B cell (primary cell): ENCODE measurements around the gene JPH3. TPM values are rescaled to one million over a fixed set of nuclear protein-coding genes. Genes with fewer than 3 reads are reported as not detected.

Experiments used
- ATAC-seq: fragments of 200-7000 bp; cut with Tn5 transposase; one replicate; pipeline ENCODE4 v1.10.0; 2021; ENCODE audit warnings: low read depth, mild to moderate bottlenecking, moderate number of reproducible peaks, moderate library complexity
- CTCF ChIA-PET: fragments of 350-600 bp; sonication (Branson Sonifier 250); formaldehyde crosslinking; loops from one replicate; lab custom pipeline; 2021; ENCODE audit warnings: antibody characterized with exemption, inconsistent platforms; lab: Charles Lee
- POLR2A ChIA-PET: fragments of 350-600 bp; sonication (Branson Sonifier 250); formaldehyde crosslinking; loops from one replicate; lab custom pipeline; 2021; ENCODE audit warnings: antibody characterized with exemption; lab: Charles Lee
- DNase-seq: peaks from one replicate; pipeline ENCODE4 v3.0.0; 2013
- H2AFZ ChIP-seq: 2 replicates; pipeline ENCODE4 v1.6.1; 2012; ENCODE audit warnings: mild to moderate bottlenecking, low read depth, low read length; ENCODE audit not compliant: insufficient read depth, poor library complexity, severe bottlenecking
- H3K27ac ChIP-seq, 2 donors: 1 replicate in 1 of 2; 2 replicates in 1 of 2; pipeline ENCODE4 v1.5.1; 2012 to 2013; ENCODE audit warnings: low read length in 2 of 2, mild to moderate bottlenecking in 2 of 2, moderate library complexity in 1 of 2
- H3K27me3 ChIP-seq, 4 experiments: fragments of 200-600 bp in 1 of 4; sonication (generic) in 1 of 4; replicated peaks in 1 of 4; 1 replicate in 2 of 4; 2 replicates in 2 of 4; pipeline versions ENCODE4 v1.6.1 to v1.7.0; 2013 to 2016; ENCODE audit warnings: low read length in 3 of 4, mild to moderate bottlenecking in 2 of 4, mixed read lengths in 1 of 4, moderate library complexity in 1 of 4; ENCODE audit not compliant: insufficient read depth in 4 of 4, control insufficient read depth in 3 of 4; ENCODE audit errors: control extremely low read depth in 1 of 4
- H3K36me3 ChIP-seq, 2 experiments: replicated peaks in 1 of 2; 1 replicate in 1 of 2; 2 replicates in 1 of 2; pipeline versions ENCODE4 v1.6.1 to v1.7.1; 2013; ENCODE audit warnings: low read length in 1 of 2; ENCODE audit not compliant: insufficient read depth in 2 of 2, control insufficient read depth in 1 of 2; ENCODE audit errors: control extremely low read depth in 1 of 2, extremely low read depth in 1 of 2
- H3K4me1 ChIP-seq, 2 donors: fragments of 200-600 bp in 1 of 2; sonication (generic) in 1 of 2; 1 replicate in 1 of 2; 2 replicates in 1 of 2; pipeline versions ENCODE4 v1.5.1 to v1.6.1; 2013 to 2017; ENCODE audit warnings: low read length in 2 of 2; ENCODE audit not compliant: control insufficient read depth in 2 of 2, insufficient read depth in 2 of 2
- H3K4me2 ChIP-seq: replicated peaks from 2 replicates; pipeline ENCODE3; 2012; ENCODE audit warnings: mild to moderate bottlenecking, low read depth, low read length; ENCODE audit not compliant: poor library complexity, severe bottlenecking
- H3K4me3 ChIP-seq, 5 experiments: fragments of 200-600 bp in 1 of 5; sonication (generic) in 1 of 5; 1 replicate in 3 of 5; 2 replicates in 2 of 5; pipeline versions ENCODE4 v1.5.1 to v1.7.0; 2011 to 2016; ENCODE audit warnings: low read length in 4 of 5, mild to moderate bottlenecking in 4 of 5, low read depth in 2 of 5, control low read depth in 1 of 5, moderate library complexity in 1 of 5; ENCODE audit not compliant: insufficient read depth in 1 of 5; ENCODE audit errors: control extremely low read depth in 1 of 5, extremely low read depth in 1 of 5
- H3K79me2 ChIP-seq: fragments of 200-600 bp; sonication (generic); one replicate; pipeline ENCODE4 v1.6.0; 2016; ENCODE audit warnings: low read length; ENCODE audit not compliant: control insufficient read depth, insufficient read depth
- H3K9ac ChIP-seq: fragments of 200-600 bp; sonication (generic); 2 replicates; pipeline ENCODE4 v1.6.1; 2017; ENCODE audit warnings: mild to moderate bottlenecking, low read length, moderate library complexity
- H3K9me3 ChIP-seq, 3 donors: one replicate each; pipeline versions ENCODE4 v1.6.1 to v1.7.1; 2013; ENCODE audit warnings: low read length in 2 of 3; ENCODE audit not compliant: control insufficient read depth in 2 of 3, insufficient read depth in 1 of 3; ENCODE audit errors: control extremely low read depth in 1 of 3
- H4K20me1 ChIP-seq: 2 replicates; pipeline ENCODE4 v1.6.0; 2012; ENCODE audit warnings: mild to moderate bottlenecking, low read length; ENCODE audit not compliant: insufficient read depth, control insufficient read depth, poor library complexity, severe bottlenecking
- H3K27ac Mint-ChIP-seq: one replicate; pipeline ENCODE4 v1.8.0; 2021; ENCODE audit warnings: mixed read lengths
- H3K27me3 Mint-ChIP-seq: one replicate; pipeline ENCODE4 v1.8.0; 2021; ENCODE audit warnings: mixed read lengths
- H3K4me1 Mint-ChIP-seq: one replicate; pipeline ENCODE4 v1.8.0; 2021; ENCODE audit warnings: mixed read lengths
- H3K4me3 Mint-ChIP-seq: one replicate; pipeline ENCODE4 v1.8.0; 2021; ENCODE audit warnings: mixed read lengths
- H3K9me3 Mint-ChIP-seq: one replicate; pipeline ENCODE4 v1.8.0; 2022; ENCODE audit warnings: mixed read lengths; ENCODE audit not compliant: insufficient read depth
- EZH2 ChIP-seq: IDR thresholded peaks from 2 replicates; pipeline ENCODE4 v1.6.1; 2012; ENCODE audit warnings: borderline replicate concordance, low read depth, mild to moderate bottlenecking, moderate library complexity, low read length; ENCODE audit not compliant: insufficient read depth, poor library complexity, severe bottlenecking
- WGBS: methylation state at CpG from one replicate; pipeline ENCODE4 v1.1.5; 2013; ENCODE audit warnings: missing lambda C conversion rate; ENCODE audit not compliant: insufficient coverage; 5-methylcytosine and 5-hydroxymethylcytosine counted together
- intact Hi-C: fragments of 100-400 bp; cut with micrococcal nuclease; formaldehyde crosslinking; loops from one replicate; pipeline ENCODE4 v1.10.0; 2022
- polyA plus RNA-seq: library from polyadenylated mRNA; depleted of rRNA; stranded (reverse); fragments of >200 nt; gene quantifications from 2 replicates; pipeline ENCODE4 v1.2.3, GENCODE V29; 2012
- total RNA-seq, 2 donors: library from RNA; stranded (reverse); fragments of 120-200 nt in 1 of 2; gene quantifications; 1 replicate in 1 of 2; 2 replicates in 1 of 2; pipeline versions ENCODE4 v1.2.3 to v1.2.4, GENCODE V29; 2013 to 2022
- TF ChIP-seq, protein P1 (sequence below): fragments of 200-600 bp; IDR thresholded peaks from one replicate; pipeline ENCODE4 v1.8.0; 2022; ENCODE audit warnings: antibody characterized with exemption, mild to moderate bottlenecking

JPH3 gene
- total and polyA plus RNA-seq, 2 donors (not counting 1 experiment from before 2014, with no cell fraction given), result not detected

DNA sequence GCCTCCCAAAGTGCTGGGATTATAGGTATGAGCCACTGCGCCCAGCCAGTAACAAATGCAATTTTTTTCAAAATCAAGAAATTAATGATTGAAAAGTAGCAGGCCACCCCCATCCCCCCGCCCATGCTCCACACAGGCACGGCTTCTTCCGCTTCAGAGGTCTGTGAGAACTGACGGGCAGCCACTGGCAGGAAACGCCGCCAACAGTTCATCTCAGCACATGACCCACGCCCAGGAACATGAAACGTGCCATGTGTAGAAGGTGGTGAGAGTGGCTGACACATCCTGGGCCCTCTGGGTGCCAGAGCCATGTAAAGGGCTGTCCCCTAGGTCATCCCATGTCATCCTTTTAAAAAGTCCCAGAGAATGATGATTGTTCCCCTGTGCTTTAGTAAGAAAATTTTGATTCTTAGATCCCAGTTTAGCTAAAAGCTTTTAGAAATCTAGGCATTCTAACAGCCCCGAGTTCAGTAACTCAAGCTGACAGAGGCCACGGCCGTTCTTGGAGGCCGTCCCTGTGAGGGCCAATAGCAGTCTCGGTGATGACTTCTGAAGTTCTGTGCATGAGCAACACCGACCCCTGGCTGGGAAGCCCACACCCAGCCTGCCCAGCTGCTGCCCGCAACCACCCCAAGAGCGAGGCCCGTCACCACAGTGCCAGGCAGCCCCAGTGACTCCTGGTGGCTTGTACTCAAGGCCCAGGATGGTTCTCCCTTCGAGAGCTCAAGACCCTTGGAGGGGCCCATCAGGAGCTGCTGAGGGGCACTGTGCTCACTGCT, 111.3 kb downstream of the JPH3 start:
- POLR2A ChIA-PET, result interaction anchor here (1.4 kb wide), 1 partner anchor 12 kb away, joined by 3 read pairs; no protein-coding TSS in a partner anchor
- Histone ChIP-seq H3K27me3 (no peaks in the 10 kb centered on the region), H3K27ac (peak overlapping the region; percentile 29 to 70), H2AFZ (no peak overlapping the region), H3K4me1 (peaks cover 6 to 9% of the 10 kb centered on the region in 2 donors), H3K79me2 (peaks cover 3% of the 10 kb centered on the region), H4K20me1 (no peaks in the 10 kb centered on the region), H3K9ac (no peak overlapping the region), H3K4me2 (peak overlapping the region; percentile 30), H3K4me3 (no peak overlapping the region), H3K9me3 (no peaks in the 10 kb centered on the region), H3K36me3 (peaks cover 0 to 75% of the 10 kb centered on the region in 2 experiments)
- CTCF ChIA-PET, result interaction anchor here (0.7 kb wide), 1 partner anchor 260 kb away, joined by 3 read pairs; no protein-coding TSS in a partner anchor
- peaks cover 10% of the 10 kb centered on the region for H3K4me1 Mint-ChIP-seq
- peak; percentile 57 for ATAC-seq
- H3K27ac Mint-ChIP-seq, result no peak overlapping the region
- peak; percentile 39 for DNase-seq
- WGBS, result 84% methylated on average over 13 of the region's 19 CpGs
- H3K4me3 Mint-ChIP-seq, result no peak overlapping the region
- intact Hi-C loops, result no loop called here
- no peaks in the 10 kb centered on the region for H3K9me3 Mint-ChIP-seq
- TF ChIP-seq, protein P1, sequence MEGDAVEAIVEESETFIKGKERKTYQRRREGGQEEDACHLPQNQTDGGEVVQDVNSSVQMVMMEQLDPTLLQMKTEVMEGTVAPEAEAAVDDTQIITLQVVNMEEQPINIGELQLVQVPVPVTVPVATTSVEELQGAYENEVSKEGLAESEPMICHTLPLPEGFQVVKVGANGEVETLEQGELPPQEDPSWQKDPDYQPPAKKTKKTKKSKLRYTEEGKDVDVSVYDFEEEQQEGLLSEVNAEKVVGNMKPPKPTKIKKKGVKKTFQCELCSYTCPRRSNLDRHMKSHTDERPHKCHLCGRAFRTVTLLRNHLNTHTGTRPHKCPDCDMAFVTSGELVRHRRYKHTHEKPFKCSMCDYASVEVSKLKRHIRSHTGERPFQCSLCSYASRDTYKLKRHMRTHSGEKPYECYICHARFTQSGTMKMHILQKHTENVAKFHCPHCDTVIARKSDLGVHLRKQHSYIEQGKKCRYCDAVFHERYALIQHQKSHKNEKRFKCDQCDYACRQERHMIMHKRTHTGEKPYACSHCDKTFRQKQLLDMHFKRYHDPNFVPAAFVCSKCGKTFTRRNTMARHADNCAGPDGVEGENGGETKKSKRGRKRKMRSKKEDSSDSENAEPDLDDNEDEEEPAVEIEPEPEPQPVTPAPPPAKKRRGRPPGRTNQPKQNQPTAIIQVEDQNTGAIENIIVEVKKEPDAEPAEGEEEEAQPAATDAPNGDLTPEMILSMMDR, result no peak
- no peak for TF ChIP-seq EZH2
- H3K27me3 Mint-ChIP-seq, result no peaks in the 10 kb centered on the region

DNA sequence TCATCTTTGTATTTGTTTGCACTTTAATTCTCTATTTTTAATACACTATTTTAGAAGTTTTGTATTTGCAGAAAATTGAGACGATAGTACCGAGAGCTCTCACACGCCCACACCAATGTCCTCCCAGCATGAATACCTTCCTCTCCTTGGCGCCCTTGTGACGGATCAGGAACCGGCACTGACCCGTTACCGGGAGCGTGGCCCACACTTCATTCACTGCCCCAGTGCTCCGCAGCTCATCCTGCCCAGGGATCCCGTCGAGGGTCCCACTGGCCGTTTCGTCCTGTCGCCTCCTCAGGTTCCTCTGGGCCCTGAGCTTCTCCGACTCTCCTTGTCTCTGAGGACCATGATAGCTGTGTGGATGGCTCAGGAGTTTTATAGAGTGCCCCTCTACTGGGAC, 112.9 kb downstream of the JPH3 start:
- peaks cover 0 to 66% of the 10 kb centered on the region in 2 experiments for H3K36me3 ChIP-seq
- Mint-ChIP-seq H3K27me3 (no peaks in the 10 kb centered on the region), H3K27ac (no peak overlapping the region), H3K9me3 (no peaks in the 10 kb centered on the region), H3K4me1 (peaks cover 10% of the 10 kb centered on the region), H3K4me3 (no peak overlapping the region)
- WGBS, result 96% methylated on average over 15 of the region's 16 CpGs
- peaks cover 6 to 9% of the 10 kb centered on the region in 2 donors for H3K4me1 ChIP-seq
- peaks cover 3% of the 10 kb centered on the region for H3K79me2 ChIP-seq
- ChIA-PET POLR2A (no interaction called here), CTCF (interaction anchor here (1.2 kb wide), 1 partner anchor 13 kb away, joined by 3 read pairs; no protein-coding TSS in a partner anchor)
- H3K9ac ChIP-seq, result no peak overlapping the region
- H3K27me3 ChIP-seq, result no peaks in the 10 kb centered on the region
- intact Hi-C loops, result no loop called here
- no peak overlapping the region for H3K4me3 ChIP-seq
- no peak overlapping the region for H3K27ac ChIP-seq
- DNase-seq (no peak), ATAC-seq (no peak)
- no peak overlapping the region for H2AFZ ChIP-seq
- H3K4me2 ChIP-seq, result no peak overlapping the region
- TF ChIP-seq EZH2, result no peak
- TF ChIP-seq, protein P1, result no peak
- H4K20me1 ChIP-seq, result no peaks in the 10 kb centered on the region
- H3K9me3 ChIP-seq, result no peaks in the 10 kb centered on the region
